K562 (cell line): ENCODE data around the gene C14orf180. TPM values are rescaled to one million over a fixed set of nuclear protein-coding genes. Genes with fewer than 3 reads are reported as not detected.

Source experiments
- ATAC-seq: fragments of 200-7000 bp; cut with Tn5 transposase; 3 replicates; pipeline ENCODE4 v1.9.1; 2020; ENCODE audit warnings: moderate library complexity
- BruUV-seq: library from RNA; stranded (reverse); fragments of 400-500 nt; replicated peaks from 2 replicates; lab custom pipeline; 2021; lab: Mats Ljungman, UMichigan
- CTCF ChIA-PET: fragments of 300-600 bp; formaldehyde crosslinking; extraction: SDS; loops from one replicate; lab custom pipeline; 2021; ENCODE audit warnings: low intra/inter-chr PET ratio; lab: Yijun Ruan, JAX
- POLR2A ChIA-PET: fragments of 300-600, 350-650 bp; sonication (Branson Sonifier 250); formaldehyde crosslinking; extraction: SDS; loops from one replicate; lab custom pipeline; 2021; ENCODE audit warnings: antibody characterized with exemption, inconsistent platforms; lab: Yijun Ruan, JAX
- DNase-seq, 4 experiments: peaks; one replicate each; pipeline versions ENCODE4 v3.0.0 to v3.0.0-alpha.2; 2011 to 2018; ENCODE audit warnings: low spot score in 3 of 4, mixed read lengths in 3 of 4; ENCODE audit errors: extremely low read depth in 1 of 4
- FAIRE-seq: peaks from 2 replicates; lab custom pipeline; 2011; peaks lifted over from hg19 to GRCh38; lab: Jason Lieb, UNC
- H2AFZ ChIP-seq: 2 replicates; pipeline ENCODE4 v1.6.0; 2011; ENCODE audit warnings: low read depth, low read length, control low read depth, inconsistent platforms
- H3K27ac ChIP-seq: fragments of 200-600 bp; 3 replicates; pipeline ENCODE4 v1.8.0; 2011; ENCODE audit warnings: low read depth, mild to moderate bottlenecking, control low read depth, inconsistent platforms, low read length, moderate library complexity, mixed read lengths; ENCODE audit errors: extremely low read depth
- H3K27me3 ChIP-seq, 2 experiments: fragments of 300-600 bp in 1 of 2; 2 replicates in 1 of 2; 3 replicates in 1 of 2; pipeline versions ENCODE4 v1.6.0 to v1.8.0; 2011; ENCODE audit warnings: inconsistent platforms in 2 of 2, low read length in 2 of 2, mild to moderate bottlenecking in 1 of 2, mixed read lengths in 1 of 2, moderate library complexity in 1 of 2; ENCODE audit not compliant: control insufficient read depth in 2 of 2, insufficient read depth in 2 of 2
- H3K36me3 ChIP-seq: fragments of 300-600 bp; 3 replicates; pipeline ENCODE4 v1.8.0; 2011; ENCODE audit warnings: mild to moderate bottlenecking, low read length, inconsistent platforms; ENCODE audit not compliant: control insufficient read depth, insufficient read depth
- H3K4me1 ChIP-seq, 2 experiments: fragments of 200-600 bp in 1 of 2; replicated peaks in 1 of 2; 2 replicates in 1 of 2; 3 replicates in 1 of 2; pipeline versions ENCODE4 v1.5.1 to v1.8.0; 2011; ENCODE audit warnings: inconsistent platforms in 2 of 2, low read length in 2 of 2, mild to moderate bottlenecking in 1 of 2, mixed read lengths in 1 of 2, moderate library complexity in 1 of 2; ENCODE audit not compliant: control insufficient read depth in 2 of 2, insufficient read depth in 2 of 2
- H3K4me2 ChIP-seq: 2 replicates; pipeline ENCODE4 v1.6.1; 2011; ENCODE audit warnings: low read length, control low read depth, inconsistent platforms, mixed read lengths; ENCODE audit not compliant: insufficient read depth
- H3K4me3 ChIP-seq: fragments of 200-600 bp; sonication (generic), shearing (Covaris generic); 2 replicates; pipeline ENCODE4 v1.5.1; 2016; ENCODE audit warnings: control low read depth, inconsistent platforms
- H3K79me2 ChIP-seq: fragments of 200-600 bp; 3 replicates; pipeline ENCODE4 v1.8.0; 2011; ENCODE audit warnings: low read length, inconsistent platforms; ENCODE audit not compliant: control insufficient read depth, insufficient read depth
- H3K9ac ChIP-seq, 2 experiments: 2 replicates each; pipeline versions ENCODE4 v1.6.0 to v1.6.1; 2011; ENCODE audit warnings: low read depth in 2 of 2, low read length in 2 of 2, control low read depth in 1 of 2, inconsistent platforms in 1 of 2, mild to moderate bottlenecking in 1 of 2, mixed read lengths in 1 of 2; ENCODE audit not compliant: insufficient read depth in 1 of 2
- H3K9me1 ChIP-seq: one replicate; pipeline ENCODE4 v1.6.0; 2011; ENCODE audit warnings: inconsistent platforms, mild to moderate bottlenecking, low read length, moderate library complexity; ENCODE audit not compliant: control insufficient read depth, insufficient read depth
- H3K9me3 ChIP-seq: replicated peaks from 2 replicates; pipeline ENCODE4 v1.5.1; 2011; ENCODE audit warnings: low read depth, low read length, inconsistent platforms; ENCODE audit not compliant: control insufficient read depth, insufficient read depth
- H4K20me1 ChIP-seq: replicated peaks from 2 replicates; pipeline ENCODE4 v1.6.1; 2011; ENCODE audit warnings: low read length, inconsistent platforms, mixed read lengths; ENCODE audit not compliant: control insufficient read depth, insufficient read depth
- BRF1 ChIP-seq: IDR thresholded peaks from 3 replicates; pipeline ENCODE4 v1.6.1; 2011; ENCODE audit warnings: borderline replicate concordance, mild to moderate bottlenecking; ENCODE audit not compliant: insufficient read length; ENCODE audit errors: extremely low read depth
- FOXP1 ChIP-seq: sonication (generic); formaldehyde crosslinking; IDR thresholded peaks from 2 replicates; pipeline ENCODE4 v1.8.0; 2022; ENCODE audit warnings: mild to moderate bottlenecking, missing genetic modification reagents
- HDAC2 ChIP-seq: fragments of 450-650 bp; IDR thresholded peaks from 2 replicates; pipeline ENCODE4 v1.6.1; 2016; ENCODE audit warnings: mild to moderate bottlenecking
- HDGF ChIP-seq: fragments of 450-650 bp; IDR thresholded peaks from 2 replicates; pipeline ENCODE4 v1.6.1; 2016
- HMG20B ChIP-seq: fragments of 250-450 bp; sonication (Bioruptor Pico); IDR thresholded peaks from 2 replicates; pipeline ENCODE4 v1.5.0; 2021; ENCODE audit warnings: mild to moderate bottlenecking
- IRF2 ChIP-seq: sonication (generic); formaldehyde crosslinking; IDR thresholded peaks from 2 replicates; pipeline ENCODE4 v1.8.1; 2022; ENCODE audit warnings: mild to moderate bottlenecking, missing genetic modification reagents
- MXI1 ChIP-seq: IDR thresholded peaks from 2 replicates; pipeline ENCODE4 v1.6.1; 2011; ENCODE audit warnings: low read depth, mild to moderate bottlenecking, improper control_type of control experiment, low read length
- NCOA1 ChIP-seq: fragments of 450-650 bp; IDR thresholded peaks from 2 replicates; pipeline ENCODE4 v1.6.1; 2016; ENCODE audit warnings: low read depth
- POLR2A ChIP-seq: fragments of 450-650 bp; conservative IDR thresholded peaks from 2 replicates; pipeline ENCODE4 v1.6.1; 2016
- RBFOX2 ChIP-seq: fragments of 200-400 bp; formaldehyde crosslinking; IDR thresholded peaks from 2 replicates; pipeline ENCODE4 v1.6.1; 2017; ENCODE audit warnings: low read depth, mild to moderate bottlenecking, low read length, moderate library complexity
- RUNX1 ChIP-seq: sonication (generic); IDR thresholded peaks from 2 replicates; pipeline ENCODE4 v1.6.1; 2016; ENCODE audit warnings: antibody characterized with exemption, low read depth
- SMC3 ChIP-seq: conservative IDR thresholded peaks from 2 replicates; pipeline ENCODE4 v1.6.1; 2011; ENCODE audit warnings: low read depth, low read length, improper control_type of control experiment; ENCODE audit not compliant: insufficient read depth
- ZNF644 ChIP-seq: fragments of 200-800 bp; sonication (Bioruptor generic); IDR thresholded peaks from 2 replicates; pipeline ENCODE4 v1.6.1; 2016; ENCODE audit warnings: low read depth, missing genetic modification characterization, missing compliant biosample characterization
- WGBS: fragments of 100-300 bp; shearing (Covaris generic); methylation state at CpG from one replicate; pipeline ENCODE4 v1.1.6; 2016; ENCODE audit warnings: low coverage, mixed read lengths; ENCODE audit not compliant: insufficient coverage; ENCODE audit errors: missing lambda C conversion rate; 5-methylcytosine and 5-hydroxymethylcytosine counted together
- in situ Hi-C: fragments of 300-500 bp; cut with MboI; formaldehyde crosslinking; loops from 4 replicates; pipeline ENCODE4 v1.15.0; 2018; ENCODE audit warnings: inconsistent platforms, mixed read lengths
- intact Hi-C: fragments of 100-400 bp; cut with micrococcal nuclease; formaldehyde crosslinking; loops from 2 replicates; pipeline ENCODE4 v1.14.2; 2022
- polyA plus RNA-seq, 8 experiments: library from polyadenylated mRNA; depleted of rRNA in 4 of 8; stranded (reverse) in 5 of 8; unstranded in 3 of 8; fragments of >200 nt; fragmentation: Nextera tagmentation in 2 of 8; fragmentation: Illumina TruSeq in 1 of 8; extraction: Ambion mirVana in 2 of 8; extraction: Trizol in 1 of 8; gene quantifications; 2 replicates each; pipeline versions ENCODE4 v1.2.1 to v1.2.3, GENCODE V29; 2011 to 2014; ENCODE audit warnings: inconsistent platforms in 1 of 8, missing spikeins in 1 of 8
- total RNA-seq, 7 experiments: library from RNA; depleted of rRNA in 6 of 7; stranded (reverse); fragments of >200 nt in 6 of 7; fragmentation: Illumina TruSeq in 2 of 7; extraction: Trizol in 2 of 7; gene quantifications; 2 replicates each; pipeline versions ENCODE4 v1.2.1 to v1.2.3, GENCODE V29; 2011 to 2021; ENCODE audit warnings: low replicate concordance in 1 of 7
- TF ChIP-seq, protein P1 (sequence below): fragments of 250-450 bp; sonication (Bioruptor Pico); IDR thresholded peaks from 2 replicates; pipeline ENCODE4 v1.9.0; 2021; ENCODE audit warnings: mild to moderate bottlenecking
- TF ChIP-seq, protein P2 (sequence below): fragments of 250-450 bp; sonication (Bioruptor Pico); IDR thresholded peaks from 2 replicates; pipeline ENCODE4 v1.5.0; 2021; ENCODE audit warnings: mild to moderate bottlenecking, borderline replicate concordance

The C14orf180 gene
- total and polyA plus RNA-seq, 9 of the 15 experiments (the other 6 are each of a cell fraction or from before 2014, with no cell fraction given): not detected

GRCh38 chr14:104595116-104595675 lies 15.6 kb downstream of the C14orf180 start:
- H3K4me3 ChIP-seq: no peak overlapping the region
- no peaks in the 10 kb centered on the region for H3K36me3 ChIP-seq
- ATAC-seq (no peak), DNase-seq (no peak), FAIRE-seq (no peak)
- WGBS: 2% methylated on average over 11 of the region's 14 CpGs
- peaks cover 9% of the 10 kb centered on the region; the same call in 1 of the 2 replicates for H4K20me1 ChIP-seq
- H3K4me2 ChIP-seq: no peak overlapping the region
- H3K4me1 ChIP-seq: peaks cover 0 to 4% of the 10 kb centered on the region in 2 experiments; a peak in 1 of 5 replicates
- in situ Hi-C loops: no loop called here
- no peaks in the 10 kb centered on the region for H3K9me1 ChIP-seq
- CTCF ChIA-PET: no interaction called here
- no peak overlapping the region for H2AFZ ChIP-seq
- peaks cover 2 to 16% of the 10 kb centered on the region in 2 experiments; a peak in 2 of 5 replicates for H3K27me3 ChIP-seq
- no peak for TF ChIP-seq ZNF644
- no peak for TF ChIP-seq HMG20B (CRISPR knock-in tag)
- TF ChIP-seq, protein P1, sequence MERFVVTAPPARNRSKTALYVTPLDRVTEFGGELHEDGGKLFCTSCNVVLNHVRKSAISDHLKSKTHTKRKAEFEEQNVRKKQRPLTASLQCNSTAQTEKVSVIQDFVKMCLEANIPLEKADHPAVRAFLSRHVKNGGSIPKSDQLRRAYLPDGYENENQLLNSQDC: no peak
- no peak for TF ChIP-seq HDGF
- no peak for TF ChIP-seq HDAC2
- no peak for TF ChIP-seq POLR2A
- no peak for TF ChIP-seq RUNX1
- no peak for TF ChIP-seq RBFOX2
- TF ChIP-seq MXI1: no peak
- TF ChIP-seq SMC3: no peak
- no peak for TF ChIP-seq NCOA1
- TF ChIP-seq BRF1: no peak
- no peak for TF ChIP-seq IRF2
- TF ChIP-seq FOXP1: no peak
- TF ChIP-seq, protein P2, sequence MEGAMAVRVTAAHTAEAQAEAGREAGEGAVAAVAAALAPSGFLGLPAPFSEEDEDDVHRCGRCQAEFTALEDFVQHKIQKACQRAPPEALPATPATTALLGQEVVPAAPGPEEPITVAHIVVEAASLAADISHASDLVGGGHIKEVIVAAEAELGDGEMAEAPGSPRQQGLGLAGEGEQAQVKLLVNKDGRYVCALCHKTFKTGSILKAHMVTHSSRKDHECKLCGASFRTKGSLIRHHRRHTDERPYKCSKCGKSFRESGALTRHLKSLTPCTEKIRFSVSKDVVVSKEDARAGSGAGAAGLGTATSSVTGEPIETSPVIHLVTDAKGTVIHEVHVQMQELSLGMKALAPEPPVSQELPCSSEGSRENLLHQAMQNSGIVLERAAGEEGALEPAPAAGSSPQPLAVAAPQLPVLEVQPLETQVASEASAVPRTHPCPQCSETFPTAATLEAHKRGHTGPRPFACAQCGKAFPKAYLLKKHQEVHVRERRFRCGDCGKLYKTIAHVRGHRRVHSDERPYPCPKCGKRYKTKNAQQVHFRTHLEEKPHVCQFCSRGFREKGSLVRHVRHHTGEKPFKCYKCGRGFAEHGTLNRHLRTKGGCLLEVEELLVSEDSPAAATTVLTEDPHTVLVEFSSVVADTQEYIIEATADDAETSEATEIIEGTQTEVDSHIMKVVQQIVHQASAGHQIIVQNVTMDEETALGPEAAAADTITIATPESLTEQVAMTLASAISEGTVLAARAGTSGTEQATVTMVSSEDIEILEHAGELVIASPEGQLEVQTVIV (CRISPR knock-in tag): no peak
- no peak overlapping the region for H3K27ac ChIP-seq
- no peaks in the 10 kb centered on the region for H3K9me3 ChIP-seq
- H3K9ac ChIP-seq: no peak overlapping the region; a peak in 1 of 4 replicates
- POLR2A ChIA-PET: interaction anchor here (0.6 to 0.7 kb wide), 2 partner anchors 9 to 92 kb away, joined by 3 read pairs; partner anchors contain the start of gene TMEM179
- no peaks in the 10 kb centered on the region for H3K79me2 ChIP-seq
- intact Hi-C loops: no loop called here
- no TSS peak for BruUV-seq
